Activated naive CD4-positive, alpha-beta T cell treated with anti-CD3 and anti-CD28 coated beads, Interleukin-2, amount 10 ng/mL, durations not matched to agents 5 hours and 36 hours (primary cell): ENCODE data around the gene SPEM3. TPM values are rescaled to one million over a fixed set of nuclear protein-coding genes. Genes with fewer than 3 reads are reported as not detected.

ENCODE experiments used
- total RNA-seq, 2 experiments: library from RNA; stranded (reverse); gene quantifications; one replicate each; pipeline ENCODE4 v1.2.3, GENCODE V29; 2021

The SPEM3 gene
- not detected for total RNA-seq

GRCh38 chr17:7428557-7428956 lies at the start of gene SPEM3:
TSS of gene SPEM3 (plus strand) at chr17:7428857. CDS start at chr17:7428903, 46 bp downstream.

GRCh38 chr17:7380855-7381683 lies 47.6 kb upstream of the SPEM3 start, which contains the start of gene TNK1:
TSS of gene TNK1 (plus strand) at chr17:7381089. CDS start at chr17:7382927, 1,838 bp downstream.

GRCh38 chr17:7394452-7395191 lies 34.0 kb upstream of the SPEM3 start, which contains the start of gene PLSCR3:
TSS of gene PLSCR3 (minus strand) at chr17:7394525. CDS start at chr17:7394110, 415 bp downstream.

GRCh38 chr17:7403977-7404736 lies 24.5 kb upstream of the SPEM3 start, which contains the start of gene TMEM256:
TSS of gene TMEM256 (minus strand) at chr17:7404097. CDS start at chr17:7404084, 13 bp downstream.

GRCh38 chr17:7407485-7408251 lies 21.0 kb upstream of the SPEM3 start, which contains the start of gene NLGN2:
TSS of gene NLGN2 (plus strand) at chr17:7407845. CDS start at chr17:7408256, 411 bp downstream.

GRCh38 chr17:7419819-7420610 lies 8.6 kb upstream of the SPEM3 start, which contains the start of gene SPEM1:
TSS of gene SPEM1 (plus strand) at chr17:7420324. CDS start at chr17:7420385, 61 bp downstream.

GRCh38 chr17:7425316-7425715 lies 3.3 kb upstream of the SPEM3 start, which contains the start of gene SPEM2:
TSS of gene SPEM2 (plus strand) at chr17:7425616. CDS start at chr17:7425689, 73 bp downstream.

GRCh38 chr17:7439462-7440112 lies 10.9 kb downstream of the SPEM3 start, which contains the start of gene FGF11:
TSS of gene FGF11 (plus strand) at chr17:7439512. CDS start at chr17:7439621, 109 bp downstream.

GRCh38 chr17:7444682-7445618 lies 16.3 kb downstream of the SPEM3 start, which contains the start of gene CHRNB1:
TSS of gene CHRNB1 (plus strand) at chr17:7445061. CDS start at chr17:7445128, 67 bp downstream.

GRCh38 chr17:7479213-7480088 lies 50.8 kb downstream of the SPEM3 start, which contains the start of gene ZBTB4:
TSS of gene ZBTB4 (minus strand) at chr17:7479631. CDS start at chr17:7466801, 12,830 bp downstream.

GRCh38 chr17:7481275-7481674 lies 52.6 kb downstream of the SPEM3 start, which contains the start of gene SLC35G6:
TSS of gene SLC35G6 (plus strand) at chr17:7481446. CDS start at chr17:7481517, 71 bp downstream.

Other genes starting within 250 kb of the SPEM3 start
- 1 to 10 TPM in 1 of 2 experiments, under 1 TPM in 1; 0.63 to 1.2 TPM for gene ASGR1, start 249.5 kb upstream of the SPEM3 start, total RNA-seq
- 10 to 100 TPM; 11.6 to 11.9 TPM for gene DLG4, start 209.0 kb upstream of the SPEM3 start, total RNA-seq
- 100 to 1,000 TPM; 291 to 311 TPM for gene ACADVL, start 208.9 kb upstream of the SPEM3 start, total RNA-seq
- gene DVL2, start 194.3 kb upstream of the SPEM3 start, total RNA-seq, result 10 to 100 TPM; 47.0 to 47.5 TPM
- 10 to 100 TPM; 53.9 to 55.9 TPM for gene PHF23, start 189.4 kb upstream of the SPEM3 start, total RNA-seq
- 100 to 1,000 TPM; 276 to 282 TPM for gene GABARAP, start 186.4 kb upstream of the SPEM3 start, total RNA-seq
- gene CTDNEP1, start 177.1 kb upstream of the SPEM3 start, total RNA-seq, result 100 to 1,000 TPM; 154 to 160 TPM
- 10 to 100 TPM; 36.2 to 44.5 TPM for gene ELP5, start 176.6 kb upstream of the SPEM3 start, total RNA-seq
- under 1 TPM; 0.53 to 0.76 TPM for gene CLDN7, start 166.4 kb upstream of the SPEM3 start, total RNA-seq
- not detected for gene SLC2A4, start 147.1 kb upstream of the SPEM3 start, total RNA-seq
- gene YBX2, start 134.2 kb upstream of the SPEM3 start, total RNA-seq, result under 1 TPM; 0.55 to 0.67 TPM
- gene EIF5A, start 121.2 kb upstream of the SPEM3 start, total RNA-seq, result 100 to 1,000 TPM; 429 to 433 TPM
- 10 to 100 TPM; 67.6 to 77.5 TPM for gene GPS2, start 113.5 kb upstream of the SPEM3 start, total RNA-seq
- gene NEURL4, start 99.5 kb upstream of the SPEM3 start, total RNA-seq, result 10 to 100 TPM; 35.8 to 41.7 TPM
- gene ACAP1, start 92.3 kb upstream of the SPEM3 start, total RNA-seq, result 100 to 1,000 TPM; 738 to 785 TPM
- gene KCTD11, start 76.7 kb upstream of the SPEM3 start, total RNA-seq, result 1 to 10 TPM; 7.0 to 7.1 TPM
- not detected for gene TMEM95, start 73.7 kb upstream of the SPEM3 start, total RNA-seq
- 1 to 10 TPM; 1.6 to 1.9 TPM for gene TNK1, start 47.8 kb upstream of the SPEM3 start, total RNA-seq
- gene PLSCR3, start 34.3 kb upstream of the SPEM3 start, total RNA-seq, result 100 to 1,000 TPM; 159 to 160 TPM
- gene TMEM256, start 24.8 kb upstream of the SPEM3 start, total RNA-seq, result 10 to 100 TPM; 66.2 to 67.9 TPM
- gene NLGN2, start 21.0 kb upstream of the SPEM3 start, total RNA-seq, result 1 to 10 TPM; 4.9 to 5.1 TPM
- gene SPEM1, start 8.5 kb upstream of the SPEM3 start, total RNA-seq, result not detected
- not detected for gene SPEM2, start 3.2 kb upstream of the SPEM3 start, total RNA-seq
- 10 to 100 TPM; 16.3 to 17.0 TPM for gene TMEM102, start 6.6 kb downstream of the SPEM3 start, total RNA-seq
- gene FGF11, start 10.7 kb downstream of the SPEM3 start, total RNA-seq, result 10 to 100 TPM; 21.3 to 21.6 TPM
- 10 to 100 TPM; 15.3 to 19.0 TPM for gene CHRNB1, start 16.2 kb downstream of the SPEM3 start, total RNA-seq
- 10 to 100 TPM; 29.0 to 29.5 TPM for gene ZBTB4, start 50.8 kb downstream of the SPEM3 start, total RNA-seq
- gene SLC35G6, start 52.6 kb downstream of the SPEM3 start, total RNA-seq, result not detected
- gene POLR2A, start 55.5 kb downstream of the SPEM3 start, total RNA-seq, result 100 to 1,000 TPM; 174 to 175 TPM
- gene TNFSF12, start 120.2 kb downstream of the SPEM3 start, total RNA-seq, result 100 to 1,000 TPM; 100 to 103 TPM
- gene TNFSF13, start 129.9 kb downstream of the SPEM3 start, total RNA-seq, result 1 to 10 TPM; 7.2 to 7.4 TPM
- gene SENP3, start 133.1 kb downstream of the SPEM3 start, total RNA-seq, result 10 to 100 TPM; 37.6 to 42.1 TPM
- 10 to 100 TPM in 1 of 2 experiments, 1 to 10 TPM in 1; 9.8 to 10.3 TPM for gene CD68, start 150.8 kb downstream of the SPEM3 start, total RNA-seq
- 10 to 100 TPM; 52.8 to 56.0 TPM for gene MPDU1, start 155.0 kb downstream of the SPEM3 start, total RNA-seq
- gene SOX15, start 161.2 kb downstream of the SPEM3 start, total RNA-seq, result under 1 TPM; 0.17 to 0.38 TPM
- gene FXR2, start 186.0 kb downstream of the SPEM3 start, total RNA-seq, result 10 to 100 TPM; 29.3 to 32.6 TPM
- gene SAT2, start 199.0 kb downstream of the SPEM3 start, total RNA-seq, result 10 to 100 TPM; 32.7 to 38.7 TPM
- gene SHBG, start 201.3 kb downstream of the SPEM3 start, total RNA-seq, result not detected
- under 1 TPM; 0.17 to 0.18 TPM for gene ATP1B2, start 222.1 kb downstream of the SPEM3 start, total RNA-seq